OCI-LY1 (cell line): ENCODE data around the gene ZCCHC17.

Experiments
- CTCF ChIP-seq: fragments of 200-600 bp; sonication (generic), shearing (Covaris generic); IDR thresholded peaks from 2 replicates; pipeline ENCODE4 v1.5.1; 2017; ENCODE audit warnings: mild to moderate bottlenecking, antibody characterized with exemption, low read length, moderate library complexity, mixed read lengths
- EZH2 ChIP-seq: fragments of 200-600 bp; sonication (generic), shearing (Covaris generic); IDR thresholded peaks from 2 replicates; pipeline ENCODE4 v1.8.0; 2017; ENCODE audit warnings: borderline replicate concordance, mixed run types, mild to moderate bottlenecking, antibody characterized with exemption, low read length, moderate library complexity, mixed read lengths

- no peak for TF ChIP-seq CTCF
- TF ChIP-seq EZH2, result no peak
These were observed 852 bp upstream of the ZCCHC17 start for GRCh38 chr1:31295874-31296485.
